GM21515 (cell line): ENCODE data around the gene GAK.

Experiments
- ATAC-seq: cut with Tn5 transposase; IDR thresholded peaks from one replicate; pipeline ENCODE4 v1.9.1; 2021; ENCODE audit not compliant: unreplicated experiment

The GAK gene

DNA sequence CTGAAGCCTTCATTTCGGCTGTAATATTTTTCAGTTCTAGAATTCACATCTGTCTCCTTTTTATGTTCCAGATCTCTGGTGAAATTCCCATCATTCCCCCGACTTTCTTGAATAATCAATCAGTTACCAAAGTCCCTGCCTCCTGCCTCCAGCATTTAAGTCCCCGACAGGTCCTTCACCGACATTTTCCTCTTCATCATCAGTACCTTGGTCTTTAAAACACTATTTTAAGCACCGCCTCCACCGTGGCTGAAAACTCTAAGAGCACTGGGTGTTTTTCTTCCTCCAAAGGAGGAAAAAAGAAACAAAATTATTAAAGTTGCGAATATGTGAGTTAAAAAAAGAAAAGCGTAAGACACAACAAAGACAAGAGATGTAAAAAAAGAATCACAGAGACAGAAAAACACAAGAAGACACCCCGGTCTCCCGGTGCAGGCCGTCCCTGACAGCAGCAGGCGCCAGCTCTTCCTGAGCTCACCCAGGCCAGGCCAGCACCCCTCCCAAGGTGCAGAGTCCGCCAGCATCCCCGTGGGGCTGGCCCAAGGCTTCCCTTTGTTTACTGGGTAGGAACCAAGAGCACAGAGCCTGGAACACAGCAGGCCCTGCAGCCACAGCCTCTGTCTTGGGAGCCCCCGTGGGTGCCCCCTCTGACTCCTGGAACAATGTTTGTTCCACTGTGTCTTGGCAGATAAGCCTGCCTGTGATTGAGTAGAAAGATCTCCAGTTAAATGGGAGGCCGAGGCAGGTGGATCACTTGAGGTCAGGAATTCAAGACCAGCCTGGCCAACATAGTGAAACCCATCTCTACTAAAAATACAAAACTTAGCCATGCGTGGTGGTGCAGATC lies 56.9 kb downstream of the GAK start:
- ATAC-seq = no peak

DNA sequence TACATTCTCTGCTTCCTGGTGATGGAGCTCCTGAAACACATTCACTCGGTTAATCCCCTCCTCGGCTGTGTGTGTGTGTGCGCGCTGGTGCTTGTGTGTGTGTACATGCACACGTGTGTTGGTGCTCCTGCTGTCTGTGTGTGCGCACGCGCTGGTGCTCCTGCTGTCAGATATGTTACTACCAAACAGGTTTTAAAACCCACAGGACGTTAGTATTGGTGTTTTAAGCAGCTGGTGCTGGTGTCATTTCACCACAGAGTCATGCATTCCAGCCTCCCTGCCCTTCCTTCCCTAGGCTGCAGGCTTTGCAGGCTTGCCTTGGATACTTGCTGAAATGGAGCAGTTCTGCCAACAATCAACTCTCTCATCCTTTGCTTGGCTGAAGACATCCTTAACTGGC lies 58.1 kb downstream of the GAK start:
- no peak for ATAC-seq

DNA sequence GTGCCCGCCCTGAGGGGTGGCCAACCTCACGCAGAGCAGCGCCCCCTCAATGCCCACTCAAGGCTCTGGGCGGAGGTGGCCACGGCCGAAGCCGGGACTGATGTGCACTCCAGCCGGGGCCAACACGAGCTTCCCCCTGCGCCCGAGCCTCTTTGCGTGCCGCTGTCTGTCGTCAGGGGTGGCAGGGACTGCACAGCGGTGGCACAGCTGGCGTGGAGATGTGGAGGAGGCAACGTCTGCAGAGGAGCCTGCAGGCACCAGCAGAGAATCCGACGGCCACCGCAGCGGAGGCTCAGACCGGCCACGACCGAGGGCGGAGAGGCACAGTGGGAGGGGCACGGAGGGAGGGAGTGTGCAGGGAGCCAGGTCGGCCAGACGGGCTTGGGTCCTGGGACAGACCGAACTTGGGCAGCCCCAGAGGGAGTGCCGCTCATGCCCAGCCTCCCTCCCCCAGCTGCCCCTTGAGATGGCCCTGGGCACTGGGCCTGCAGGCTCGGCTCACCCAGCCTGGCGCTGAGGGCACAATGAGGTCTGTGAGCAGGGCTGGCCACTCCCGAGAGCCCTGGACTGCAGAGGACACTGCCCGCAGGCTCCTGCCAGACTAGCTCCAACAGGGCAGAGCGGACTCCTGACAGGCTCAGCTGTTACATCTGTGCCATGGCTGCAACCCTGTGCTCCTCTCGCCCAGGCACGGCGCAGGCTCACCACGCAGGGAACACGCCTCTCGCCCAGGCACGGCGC lies 59.7 kb downstream of the GAK start:
- ATAC-seq = no peak

DNA sequence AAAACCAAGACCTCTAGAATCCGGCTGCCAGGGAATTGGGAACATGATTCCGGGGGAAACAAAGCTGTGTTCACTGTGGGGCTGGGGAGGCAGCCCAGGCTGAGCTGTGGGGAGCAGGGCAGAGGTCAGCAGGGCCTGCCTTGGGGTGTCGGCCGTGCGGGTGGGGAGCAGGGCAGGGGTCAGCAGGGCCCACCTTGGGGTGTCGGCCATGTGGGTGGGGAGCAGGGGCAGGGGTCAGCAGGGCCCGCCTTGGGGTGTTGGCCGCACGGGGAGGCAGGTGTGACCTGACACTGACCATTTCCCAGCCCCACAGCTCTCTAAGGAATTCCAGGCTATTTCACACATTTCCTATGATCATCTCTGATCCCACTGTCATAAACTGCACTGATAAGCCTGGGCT lies 60.6 kb downstream of the GAK start:
- no peak for ATAC-seq

DNA sequence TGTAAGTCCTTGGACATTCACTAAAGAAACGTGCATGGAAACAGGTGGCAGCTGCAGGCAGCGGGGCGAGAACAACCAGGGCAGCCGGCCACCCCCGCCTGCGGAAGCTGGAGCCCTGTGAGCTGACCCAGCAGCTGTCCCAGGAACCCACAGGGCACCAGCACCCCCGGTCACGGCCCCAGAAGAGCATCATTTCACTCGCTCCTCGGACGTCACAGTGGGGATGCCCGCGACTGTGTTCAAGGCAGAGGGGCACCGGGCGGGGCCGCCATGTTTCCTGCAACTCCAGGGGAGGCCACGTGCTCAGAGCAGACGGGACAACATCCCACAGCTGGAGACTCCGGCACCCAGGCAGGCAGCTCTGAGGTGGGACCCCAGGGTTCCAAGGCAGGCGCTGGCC lies 61.2 kb downstream of the GAK start:
- no peak for ATAC-seq

DNA sequence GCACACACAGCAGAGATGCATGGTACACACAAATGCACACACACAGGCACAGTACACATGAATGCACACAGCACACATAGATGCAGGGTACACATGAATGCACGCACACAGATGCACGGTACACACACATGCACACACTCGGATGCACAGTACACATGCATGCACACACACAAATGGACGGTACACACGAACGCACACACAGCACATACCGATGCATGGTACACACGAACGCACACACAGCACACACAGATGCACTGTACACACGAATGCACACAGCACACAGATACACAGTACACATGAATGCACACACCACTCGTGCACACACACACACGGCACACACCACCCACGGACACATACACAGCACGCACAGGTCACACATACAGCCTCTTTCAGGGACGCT lies 62.3 kb downstream of the GAK start:
- ATAC-seq = no peak

DNA sequence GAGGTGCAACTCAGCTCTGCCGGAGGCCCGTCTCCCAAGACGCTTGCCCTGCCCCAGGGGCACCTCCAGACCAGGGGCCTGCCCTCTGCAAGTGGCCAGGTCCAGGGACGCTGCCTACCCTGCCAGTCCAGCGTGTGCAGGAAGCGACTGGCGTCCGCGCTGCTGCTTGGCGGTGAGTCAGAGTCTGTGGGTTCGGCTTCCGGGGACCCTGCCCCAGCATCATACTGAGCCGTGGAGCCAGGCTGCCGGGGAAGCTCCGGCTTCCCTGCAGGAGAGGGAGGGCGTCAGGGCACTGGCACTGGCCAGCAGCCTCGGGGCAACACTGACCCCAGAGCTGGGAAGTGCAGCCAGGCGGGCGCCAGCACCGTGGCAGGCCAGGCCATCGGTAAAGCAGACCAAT lies 63.7 kb downstream of the GAK start:
- no peak for ATAC-seq

DNA sequence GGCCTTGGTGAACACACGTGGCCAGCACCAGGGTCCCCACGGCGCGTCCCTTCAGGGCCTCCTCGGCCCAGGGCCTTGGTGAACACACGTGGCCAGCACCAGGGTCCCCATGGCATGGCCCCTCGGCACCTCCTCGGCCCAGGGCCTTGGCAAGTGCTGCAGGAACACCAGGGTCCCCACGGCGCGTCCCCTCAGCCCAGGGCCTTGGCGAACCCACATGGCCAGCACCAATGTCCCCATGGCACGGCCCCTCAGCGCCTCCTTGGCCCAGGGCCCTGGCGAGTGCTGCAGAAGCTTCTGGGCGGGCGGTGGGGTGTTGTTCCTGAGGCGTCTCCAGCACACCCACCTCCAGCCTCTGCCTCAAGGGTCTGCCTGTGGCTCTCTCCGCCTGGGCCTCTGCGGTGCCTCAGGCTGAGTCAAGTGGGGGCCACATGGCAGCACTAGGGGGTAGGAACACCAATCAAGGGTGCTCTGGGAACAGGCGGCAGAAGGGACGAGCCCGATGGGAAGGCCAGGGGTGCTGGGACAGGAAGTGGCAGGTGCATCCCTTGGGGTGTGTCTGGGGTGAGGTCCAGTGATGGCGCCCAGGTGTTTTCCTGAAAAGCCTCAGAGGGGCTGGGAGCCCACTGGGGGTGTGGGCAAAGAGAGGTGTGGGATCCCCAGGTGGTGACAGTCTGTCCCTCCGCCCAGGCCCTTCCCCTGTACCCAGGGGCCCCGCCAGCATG lies 64.4 kb downstream of the GAK start:
- ATAC-seq = no peak

DNA sequence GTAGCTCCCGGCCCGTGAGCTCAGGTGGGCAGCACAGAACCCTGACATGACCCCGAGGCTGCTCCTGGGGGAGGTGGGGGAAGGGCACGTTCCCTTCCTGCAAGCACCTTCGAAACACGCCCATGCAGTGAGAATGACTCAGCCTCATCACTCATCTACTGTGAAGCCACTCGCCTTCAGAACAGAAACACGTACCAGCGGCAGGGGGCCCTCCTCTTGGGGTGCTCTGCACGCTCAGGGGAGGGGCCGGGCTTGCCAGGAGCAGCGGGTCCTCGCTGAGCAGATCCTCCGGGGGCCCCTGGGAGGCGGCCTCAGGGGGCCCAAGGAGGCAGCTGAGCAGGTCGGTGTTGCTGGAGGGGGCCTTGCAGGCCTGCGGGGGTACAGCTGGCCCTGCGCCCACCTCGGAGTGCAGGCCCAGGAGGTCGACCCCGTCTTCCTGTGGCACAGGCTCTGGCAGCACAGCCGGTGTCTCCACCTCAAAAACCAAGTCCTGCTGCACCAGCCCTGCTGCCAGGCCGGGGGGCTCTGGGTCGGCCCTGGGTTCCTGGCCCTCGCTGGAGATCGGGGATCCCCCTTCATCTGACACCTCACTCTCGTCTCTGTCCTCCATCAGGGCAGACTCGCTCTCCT lies 65.2 kb downstream of the GAK start:
- ATAC-seq = no peak

DNA sequence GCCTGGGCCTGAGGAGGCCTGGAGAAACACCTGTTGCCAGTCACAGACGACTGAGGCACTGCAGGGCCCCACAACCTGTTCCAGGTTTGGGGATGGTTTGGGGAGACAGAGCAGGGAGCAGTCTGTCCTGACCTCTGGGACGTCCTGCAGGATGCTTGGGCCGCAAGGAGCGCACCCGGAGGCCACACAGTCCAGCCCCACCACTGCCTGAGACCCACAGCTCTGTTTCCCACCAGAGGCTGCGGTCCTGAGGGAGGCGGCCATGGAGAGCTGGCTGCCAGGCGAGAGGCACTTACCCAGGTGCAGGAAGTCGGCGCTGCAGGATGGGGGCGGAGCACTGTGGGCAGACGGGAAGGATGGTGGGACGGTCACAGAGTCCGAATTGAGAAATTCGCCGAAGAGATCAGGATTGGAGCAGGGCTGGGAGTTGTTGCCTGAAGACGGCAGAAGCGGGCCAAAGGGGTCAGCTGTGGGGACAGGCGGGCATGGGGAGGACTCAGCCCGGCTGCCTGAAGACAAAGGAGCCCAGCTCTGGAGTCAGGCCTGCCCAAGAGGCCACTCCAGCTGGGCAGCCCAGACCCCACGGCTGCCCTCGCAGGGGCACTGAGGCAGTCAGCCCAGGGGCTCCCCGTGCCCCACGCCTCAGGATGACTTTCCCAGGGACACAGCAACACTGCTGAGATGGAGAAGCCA lies 65.9 kb downstream of the GAK start:
- ATAC-seq = no peak

DNA sequence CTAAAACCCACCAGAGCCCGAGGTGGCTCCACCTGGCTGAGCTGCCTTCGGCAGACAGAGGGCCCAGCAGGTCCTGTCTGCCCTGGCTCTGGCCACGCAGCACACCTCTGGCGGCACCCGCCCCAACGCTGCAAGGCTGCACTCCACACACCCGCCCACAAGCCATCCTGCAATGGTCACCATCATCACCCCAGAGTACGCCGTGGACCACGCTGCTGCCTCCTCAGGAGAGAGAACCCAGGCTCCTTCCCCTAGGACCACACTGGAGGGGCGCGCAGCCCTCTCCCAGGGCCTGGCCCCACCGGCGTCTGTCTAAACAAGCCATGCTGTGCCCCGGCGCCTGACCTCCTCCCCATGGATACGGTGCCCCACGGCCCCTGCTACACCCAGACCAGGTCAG lies 66.5 kb downstream of the GAK start:
- no peak for ATAC-seq

DNA sequence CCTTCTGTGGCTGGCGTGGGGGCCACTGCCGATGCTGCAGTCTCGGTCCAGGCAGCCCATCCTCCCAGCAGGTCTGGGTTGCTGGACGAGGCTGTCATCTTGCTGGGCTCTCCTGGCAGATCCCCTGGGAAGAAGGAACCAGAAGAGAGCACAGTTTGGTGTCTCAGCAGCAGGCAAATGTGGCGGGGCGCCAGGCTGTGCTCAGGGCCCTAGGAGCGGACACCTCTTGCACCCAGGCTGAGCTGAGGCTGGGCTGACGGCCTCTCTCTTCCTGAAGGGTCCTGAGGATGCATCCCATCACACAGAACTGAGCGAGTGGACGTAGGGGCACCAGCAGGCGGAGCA lies 67.0 kb downstream of the GAK start:
- ATAC-seq = no peak

DNA sequence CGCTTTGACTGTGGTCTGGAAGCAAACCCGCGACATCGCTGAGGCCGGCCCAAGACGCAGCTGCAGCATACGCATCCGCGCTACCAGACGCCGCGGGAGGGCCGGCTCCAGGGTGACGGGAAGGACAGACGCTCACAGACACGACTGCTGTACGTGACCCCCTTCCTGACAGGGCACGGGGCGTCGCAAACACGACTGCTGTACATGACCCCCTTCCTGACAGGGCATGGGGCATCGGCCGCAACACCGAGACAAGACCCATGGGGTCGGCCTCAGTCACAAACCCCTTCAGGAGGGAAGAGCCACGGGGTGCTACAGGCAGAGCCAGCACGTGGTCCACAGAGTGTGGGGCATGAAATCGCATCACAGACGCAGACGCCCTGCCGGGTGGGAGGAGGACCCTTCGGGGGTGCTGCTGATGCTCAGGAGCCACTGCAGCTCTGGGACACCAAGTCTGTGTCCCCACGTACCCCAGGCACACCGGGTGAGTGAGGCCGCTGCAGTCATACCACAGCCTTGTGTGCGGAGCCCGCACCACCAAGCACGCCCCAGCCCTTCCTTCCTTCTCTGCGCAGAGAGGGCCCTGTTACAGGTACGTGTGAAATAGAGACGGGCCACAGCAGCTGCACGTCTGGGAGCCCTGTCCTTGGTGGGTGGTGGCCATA lies 67.5 kb downstream of the GAK start:
- ATAC-seq = no peak

DNA sequence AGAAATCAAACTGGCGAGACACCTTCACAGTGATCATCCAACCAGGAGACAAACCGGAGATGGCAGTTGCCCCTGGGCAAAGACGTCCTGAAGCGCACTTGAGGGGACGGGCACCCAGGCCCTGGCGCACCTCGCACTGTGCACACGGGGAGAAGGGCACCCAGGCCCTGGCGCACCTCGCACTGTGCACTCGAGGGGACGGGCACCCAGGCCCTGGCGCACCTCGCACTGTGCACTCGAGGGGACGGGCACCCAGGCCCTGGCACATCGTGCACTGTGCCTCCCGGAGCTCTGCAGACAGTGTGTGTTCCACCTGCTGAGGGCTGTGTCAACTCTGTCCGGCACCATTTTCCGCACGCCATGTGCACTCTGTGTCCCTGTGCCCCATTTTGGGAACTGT lies 71.6 kb downstream of the GAK start:
- no peak for ATAC-seq

DNA sequence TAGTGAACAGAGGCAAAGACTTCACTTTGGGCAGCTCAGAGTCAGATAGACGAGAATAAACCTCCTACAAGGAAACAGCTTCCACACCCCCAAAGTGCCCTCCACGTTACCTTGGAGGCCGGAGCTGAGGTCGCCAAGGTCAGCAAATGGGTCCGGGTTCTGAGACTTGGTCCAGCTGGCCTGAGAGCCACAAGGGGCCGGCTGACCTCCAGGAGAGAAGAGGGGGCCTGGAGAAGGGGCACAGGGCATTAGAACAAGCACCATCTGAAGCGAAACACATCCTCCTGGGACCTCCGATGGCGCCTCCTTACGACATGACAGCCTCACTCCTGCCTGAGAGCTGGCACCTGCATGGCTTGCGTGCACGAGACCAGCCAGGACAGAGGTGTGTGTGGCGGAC lies 72.6 kb downstream of the GAK start:
- ATAC-seq = no peak

DNA sequence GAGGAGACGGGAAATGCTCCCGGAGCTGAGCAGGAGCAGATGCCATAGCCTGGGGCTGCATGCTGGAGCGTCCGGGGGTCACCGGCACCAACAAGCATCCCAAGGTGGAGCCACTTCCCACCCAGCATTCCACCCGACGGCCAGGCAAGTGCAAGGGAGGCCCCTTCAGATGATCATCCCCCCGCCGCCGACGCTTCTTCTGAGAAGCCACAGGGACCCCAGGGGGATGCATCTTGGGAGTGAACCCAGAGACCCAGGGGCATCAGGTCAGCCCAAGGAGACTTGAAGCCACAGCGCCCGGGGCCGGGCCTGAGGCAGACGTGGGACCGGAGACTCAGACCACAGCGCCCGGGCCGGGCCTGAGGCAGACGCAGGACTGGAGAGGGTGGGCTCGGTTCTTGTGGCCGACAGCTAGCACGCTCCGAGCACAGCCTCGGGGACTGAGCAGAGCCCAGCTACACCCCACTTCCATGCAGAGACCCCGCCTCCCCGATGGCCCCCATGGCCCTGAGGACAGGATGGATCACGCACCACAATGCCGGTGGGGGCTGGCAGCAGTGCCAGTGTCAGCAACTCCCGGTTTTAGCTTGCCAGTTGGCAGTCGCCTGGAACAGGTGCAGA lies 73.2 kb downstream of the GAK start:
- no peak for ATAC-seq

DNA sequence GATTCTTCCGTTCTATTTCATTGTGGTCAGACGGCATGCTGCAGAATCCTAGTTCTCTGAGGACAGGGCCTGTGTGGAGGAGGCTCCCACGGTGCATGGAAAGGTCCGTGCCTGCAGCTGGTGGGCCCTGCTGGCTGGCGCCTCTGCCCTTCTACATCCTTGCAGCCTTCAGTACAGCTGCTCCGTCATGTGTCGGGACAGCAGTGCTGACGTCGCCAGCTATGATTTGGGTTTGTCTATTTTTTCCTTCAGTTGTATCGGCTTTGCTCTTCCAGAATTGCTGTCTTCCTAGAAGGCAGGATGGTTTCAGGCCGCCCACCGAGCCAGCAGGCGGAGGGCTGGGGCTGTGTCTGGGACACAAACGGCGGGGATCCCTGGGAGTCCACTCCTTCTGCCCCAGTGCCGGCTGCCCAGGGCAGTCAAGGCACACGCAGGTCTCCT lies 74.1 kb downstream of the GAK start:
- ATAC-seq = no peak

DNA sequence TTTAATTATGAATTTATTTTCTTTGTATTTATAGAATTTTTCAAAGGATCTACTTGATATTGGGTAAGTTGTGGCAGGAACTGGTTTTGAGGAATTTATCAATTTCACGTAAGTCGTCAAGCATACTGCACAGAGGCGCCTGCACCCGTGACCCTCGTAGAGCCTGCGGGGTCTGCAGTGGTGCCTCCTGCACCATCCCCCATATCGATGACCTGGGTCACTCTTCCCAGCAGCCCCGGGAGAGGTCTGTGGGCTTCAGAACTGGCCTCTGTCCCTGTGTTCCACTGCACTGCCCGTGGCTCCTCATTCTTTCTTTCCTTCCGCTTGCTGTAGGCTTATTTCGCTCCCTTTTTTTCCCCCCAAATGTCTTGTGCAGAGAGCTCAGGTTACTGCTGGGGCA lies 74.7 kb downstream of the GAK start:
- ATAC-seq = no peak

DNA sequence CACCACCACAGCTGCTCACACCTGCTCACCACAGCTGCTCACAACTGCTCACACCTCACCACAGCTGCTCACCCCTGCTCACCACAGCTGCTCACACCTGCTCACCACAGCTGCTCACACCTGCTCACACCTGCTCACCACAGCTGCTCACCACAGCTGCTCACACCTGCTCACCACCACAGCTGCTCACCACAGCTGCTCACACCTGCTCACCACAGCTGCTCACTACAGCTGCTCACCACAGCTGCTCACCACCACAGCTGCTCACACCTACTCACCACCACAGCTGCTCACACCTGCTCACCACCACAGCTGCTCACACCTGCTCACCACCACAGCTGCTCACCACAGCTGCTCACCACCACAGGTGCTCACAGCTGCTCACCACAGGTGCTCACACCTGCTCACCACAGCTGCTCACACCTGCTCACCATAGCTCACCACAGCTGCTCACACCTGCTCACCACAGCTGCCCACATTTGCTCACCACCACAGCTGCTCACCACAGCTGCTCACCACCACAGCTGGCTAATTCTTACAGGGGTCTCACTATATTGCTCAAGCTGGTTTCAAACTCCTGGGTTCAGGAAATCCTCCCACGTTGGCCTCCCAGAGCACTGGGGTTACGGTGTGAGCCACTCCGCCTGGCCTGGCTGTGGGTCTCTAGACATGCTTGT lies 75.8 kb downstream of the GAK start:
- ATAC-seq = no peak

DNA sequence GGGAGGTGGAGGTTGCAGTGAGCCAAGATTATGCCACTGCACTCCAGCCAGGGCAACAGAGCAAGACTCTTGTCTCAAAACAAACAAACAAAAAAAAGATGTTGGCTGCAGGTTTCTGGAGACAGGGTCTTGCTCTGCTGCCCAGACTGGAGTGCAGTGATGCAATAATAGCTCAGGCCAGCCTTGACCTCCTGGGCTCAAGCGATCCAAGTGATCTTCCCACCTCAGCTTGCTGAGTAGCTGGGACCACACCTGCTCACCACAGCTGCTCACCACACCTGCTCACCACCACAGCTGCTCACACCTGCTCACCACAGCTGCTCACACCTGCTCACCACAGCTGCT lies 76.3 kb downstream of the GAK start:
- ATAC-seq = no peak
